Upper lobe of right lung (tissue), 1 donor: Measurements from ENCODE around the gene MCC. TPM values are rescaled to one million over a fixed set of nuclear protein-coding genes. Genes with fewer than 3 reads are reported as not detected.

Experiments used
- ATAC-seq: fragments of 200-7000 bp; cut with Tn5 transposase; one replicate; pipeline ENCODE4 v1.9.1; 2020; ENCODE audit warnings: mild to moderate bottlenecking, moderate library complexity
- DNase-seq: peaks from one replicate; pipeline ENCODE4 v3.0.0-alpha.2; 2020
- H3K27ac ChIP-seq: fragments of 200-600 bp; one replicate; pipeline ENCODE4 v1.8.0; 2022
- H3K27me3 ChIP-seq: fragments of 200-600 bp; one replicate; pipeline ENCODE4 v1.8.0; 2022; ENCODE audit warnings: mild to moderate bottlenecking
- H3K36me3 ChIP-seq: fragments of 200-600 bp; one replicate; pipeline ENCODE4 v1.8.0; 2022
- H3K4me1 ChIP-seq: fragments of 200-600 bp; one replicate; pipeline ENCODE4 v1.8.0; 2022
- H3K4me3 ChIP-seq: fragments of 200-600 bp; one replicate; pipeline ENCODE4 v1.8.0; 2022; ENCODE audit warnings: mild to moderate bottlenecking
- H3K9me3 ChIP-seq: fragments of 200-600 bp; one replicate; pipeline ENCODE4 v1.8.0; 2022
- CTCF ChIP-seq: fragments of 200-600 bp; IDR thresholded peaks from one replicate; pipeline ENCODE4 v1.8.0; 2022; ENCODE audit warnings: antibody characterized with exemption
- intact Hi-C: fragments of 100-400 bp; cut with DNase I; formaldehyde crosslinking; loops from one replicate; pipeline ENCODE4 v1.11.0; 2022
- long read RNA-seq: library from polyadenylated mRNA; unstranded; transcript quantifications from one replicate; pipeline ENCODE4 v2.0.0, GENCODE V29; 2021
- total RNA-seq: library from RNA; stranded (reverse); fragmentation: NEBNext Ultra II Directional; extraction: Animal tissue kit (Norgen Biotek cat#: 25700); gene quantifications from one replicate; pipeline ENCODE4 v1.2.1, GENCODE V29; 2021
- donor health status: DM: no; HTN: yes; CAD: no; lungs with severe emphysema.

Gene MCC
- 18.6 TPM for total RNA-seq
- long read RNA-seq, full-length matches to known transcripts = 8 of 16 reads
- long read RNA-seq, partial matches to known transcripts = 4 of 16 reads
- long read RNA-seq, other reads (novel, unspliced or antisense) = 4 of 16 reads

DNA sequence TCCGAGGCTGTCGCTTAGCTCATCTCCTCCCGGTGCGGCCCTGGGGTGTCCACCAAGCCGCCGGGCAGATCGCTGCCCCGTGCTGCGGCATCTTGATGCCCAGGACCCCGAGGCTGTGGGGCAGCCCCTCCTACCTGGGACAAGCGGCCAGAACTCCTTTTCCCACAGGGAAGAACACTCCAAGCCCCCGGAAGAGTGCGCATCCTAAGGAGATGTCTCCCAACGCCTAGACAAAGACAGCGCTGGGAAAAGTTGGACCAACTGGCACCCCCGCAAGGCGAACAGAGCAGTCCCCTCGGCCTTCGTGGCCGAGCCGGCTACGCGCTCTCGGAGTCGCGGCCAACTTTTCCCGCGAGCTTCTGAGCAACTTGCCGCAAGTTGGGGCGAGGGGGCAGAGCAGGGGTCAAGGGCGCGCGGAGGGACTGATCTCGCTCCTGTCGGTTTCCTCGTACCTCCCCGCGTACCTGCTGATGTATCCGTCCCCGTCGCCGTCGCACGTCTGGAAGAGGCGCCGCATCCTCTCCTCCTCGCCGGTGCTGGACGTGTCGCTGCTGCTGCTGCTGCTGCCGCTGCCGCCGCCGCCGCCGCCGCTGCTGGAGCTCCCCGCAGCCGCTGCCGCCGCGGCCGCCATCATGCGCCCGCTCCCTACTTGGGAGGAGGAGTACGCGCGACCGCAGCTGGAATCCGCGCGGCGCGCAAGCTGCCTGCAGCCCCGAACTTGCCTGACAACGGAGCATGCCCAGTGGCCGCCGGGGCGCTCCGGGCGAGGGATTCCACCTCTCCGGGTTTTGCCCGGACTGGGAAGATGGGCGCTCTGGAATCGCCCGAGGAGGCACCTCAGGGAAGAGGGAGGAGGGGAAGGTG, at the start of gene MCC:
Gene MCC (minus strand): TSS at position 673 of the 864 bp plus-strand sequence.
- H3K27me3 ChIP-seq = peaks cover 67% of the 10 kb centered on the region
- peak within 1 kb of the TSS; percentile 30 for H3K27ac ChIP-seq
- ATAC-seq (peak; percentile 85), DNase-seq (peak; percentile 88)
- H3K4me3 ChIP-seq = peak within 1 kb of the TSS; percentile 58
- H3K36me3 ChIP-seq = no peaks in the 10 kb centered on the region
- peaks cover 4% of the 10 kb centered on the region for H3K9me3 ChIP-seq
- H3K4me1 ChIP-seq = peaks cover 22% of the 10 kb centered on the region
- intact Hi-C loops = no loop called here
- no peak for TF ChIP-seq CTCF

GRCh38 chr5:113531481-113532159, 43.4 kb upstream of the MCC start:
- Histone ChIP-seq H3K27me3 (no peaks in the 10 kb centered on the region), H3K36me3 (peaks cover 33% of the 10 kb centered on the region), H3K4me3 (no peak overlapping the region), H3K4me1 (no peaks in the 10 kb centered on the region), H3K27ac (no peak overlapping the region), H3K9me3 (peaks cover 4% of the 10 kb centered on the region)
- intact Hi-C loops = no loop called here
- no peak for TF ChIP-seq CTCF
- ATAC-seq (no peak), DNase-seq (no peak)

DNA sequence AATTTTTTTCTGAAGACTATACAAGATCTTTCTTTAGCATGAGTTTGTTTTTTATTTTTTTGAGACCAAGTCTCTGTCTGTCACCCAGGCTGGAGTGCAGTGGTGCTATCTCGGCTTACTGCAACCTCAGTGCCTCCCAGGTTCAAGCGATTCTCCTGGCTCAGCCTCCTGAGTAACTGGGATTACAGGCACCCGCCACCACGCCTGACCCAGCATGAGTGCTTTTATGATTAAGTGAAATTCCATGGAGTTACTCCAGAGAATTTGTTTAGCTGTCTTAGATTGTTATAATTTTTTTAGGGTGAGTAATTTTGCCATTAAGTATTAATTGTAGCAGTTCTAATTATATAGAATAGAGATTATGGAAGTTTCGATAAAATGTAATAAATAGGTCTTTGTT, 39.5 kb upstream of the MCC start:
- no peak for TF ChIP-seq CTCF
- peaks cover 4% of the 10 kb centered on the region for H3K9me3 ChIP-seq
- H3K36me3 ChIP-seq = no peaks in the 10 kb centered on the region
- intact Hi-C loops = no loop called here
- no peak overlapping the region for H3K27ac ChIP-seq
- H3K4me3 ChIP-seq = no peak overlapping the region
- H3K4me1 ChIP-seq = peaks cover 5% of the 10 kb centered on the region
- ATAC-seq (no peak), DNase-seq (no peak)
- H3K27me3 ChIP-seq = no peaks in the 10 kb centered on the region

DNA sequence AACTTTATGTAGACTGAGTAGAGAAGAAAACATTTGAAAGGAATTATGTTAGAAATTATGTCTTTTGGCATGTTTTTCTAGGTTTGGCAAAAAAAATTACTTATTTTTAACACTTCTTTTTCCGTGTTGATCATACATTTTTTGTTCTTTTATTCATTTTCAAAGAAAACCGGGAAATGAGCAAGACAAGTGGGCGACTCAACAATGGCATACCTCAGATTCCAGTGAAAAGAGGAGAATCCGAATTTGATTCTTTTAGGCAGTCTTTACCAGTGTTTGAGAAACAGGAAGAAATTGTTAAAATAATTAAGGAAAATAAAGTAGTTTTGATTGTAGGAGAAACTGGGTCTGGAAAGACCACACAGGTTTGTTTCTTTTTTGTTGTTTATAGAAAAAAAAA, 38.2 kb upstream of the MCC start:
- Histone ChIP-seq H3K4me3 (no peak overlapping the region), H3K27me3 (no peaks in the 10 kb centered on the region), H3K4me1 (peaks cover 5% of the 10 kb centered on the region), H3K9me3 (no peaks in the 10 kb centered on the region), H3K27ac (no peak overlapping the region), H3K36me3 (no peaks in the 10 kb centered on the region)
- DNase-seq (no peak), ATAC-seq (no peak)
- intact Hi-C loops = no loop called here
- no peak for TF ChIP-seq CTCF

- no peak overlapping the region for H3K27ac ChIP-seq
- H3K27me3 ChIP-seq = no peaks in the 10 kb centered on the region
- ATAC-seq = peak; percentile 66
- no peak overlapping the region for H3K4me3 ChIP-seq
- peaks cover 5% of the 10 kb centered on the region for H3K4me1 ChIP-seq
- H3K36me3 ChIP-seq = no peaks in the 10 kb centered on the region
- intact Hi-C loops = no loop called here
- H3K9me3 ChIP-seq = no peaks in the 10 kb centered on the region
- no peak for TF ChIP-seq CTCF
- DNase-seq = no peak
Observed at GRCh38 chr5:113524927-113525326, 36.7 kb upstream of the MCC start.
